ENCODE results near the gene ACYP2.

DNA sequence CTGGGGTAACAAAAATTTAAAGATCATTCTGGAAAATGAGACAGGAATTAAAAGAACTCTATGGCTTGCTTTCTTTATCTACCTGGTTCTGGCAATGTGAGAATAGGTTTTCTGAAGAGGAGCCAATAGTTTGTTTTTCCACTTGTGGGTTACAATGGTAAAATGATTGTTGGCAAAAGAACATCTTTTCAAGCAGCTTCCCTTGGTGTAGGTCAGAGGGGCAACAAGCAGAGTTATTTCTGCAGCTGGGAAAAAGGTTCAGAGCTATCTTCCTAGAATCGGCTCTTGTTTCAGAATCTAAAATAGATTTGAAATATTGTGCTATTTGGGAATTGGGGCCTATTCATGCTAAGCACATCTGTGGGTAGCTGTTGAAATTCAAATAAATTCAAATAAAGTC, 152.2 kb downstream of the ACYP2 start:
- TF ChIP-seq, protein P1, sequence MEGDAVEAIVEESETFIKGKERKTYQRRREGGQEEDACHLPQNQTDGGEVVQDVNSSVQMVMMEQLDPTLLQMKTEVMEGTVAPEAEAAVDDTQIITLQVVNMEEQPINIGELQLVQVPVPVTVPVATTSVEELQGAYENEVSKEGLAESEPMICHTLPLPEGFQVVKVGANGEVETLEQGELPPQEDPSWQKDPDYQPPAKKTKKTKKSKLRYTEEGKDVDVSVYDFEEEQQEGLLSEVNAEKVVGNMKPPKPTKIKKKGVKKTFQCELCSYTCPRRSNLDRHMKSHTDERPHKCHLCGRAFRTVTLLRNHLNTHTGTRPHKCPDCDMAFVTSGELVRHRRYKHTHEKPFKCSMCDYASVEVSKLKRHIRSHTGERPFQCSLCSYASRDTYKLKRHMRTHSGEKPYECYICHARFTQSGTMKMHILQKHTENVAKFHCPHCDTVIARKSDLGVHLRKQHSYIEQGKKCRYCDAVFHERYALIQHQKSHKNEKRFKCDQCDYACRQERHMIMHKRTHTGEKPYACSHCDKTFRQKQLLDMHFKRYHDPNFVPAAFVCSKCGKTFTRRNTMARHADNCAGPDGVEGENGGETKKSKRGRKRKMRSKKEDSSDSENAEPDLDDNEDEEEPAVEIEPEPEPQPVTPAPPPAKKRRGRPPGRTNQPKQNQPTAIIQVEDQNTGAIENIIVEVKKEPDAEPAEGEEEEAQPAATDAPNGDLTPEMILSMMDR (IDR thresholded peaks at IDR 0.05), result no peak
- TF ChIP-seq POLR2A (IDR thresholded peaks at IDR 0.05), result no peak
